Nephron progenitor cell (in vitro differentiated cells): ENCODE data around the gene ATP2C2.

ENCODE experiments used
- DNase-seq: peaks from one replicate; pipeline ENCODE4 v3.0.0; 2021
- H3K27ac Mint-ChIP-seq: 2 replicates; pipeline ENCODE4 v1.8.0; 2021; ENCODE audit warnings: mild to moderate bottlenecking, moderate library complexity, mixed read lengths
- H3K27me3 Mint-ChIP-seq: 2 replicates; pipeline ENCODE4 v1.8.0; 2021; ENCODE audit warnings: mild to moderate bottlenecking, low read depth, mixed read lengths; ENCODE audit not compliant: poor library complexity
- H3K36me3 Mint-ChIP-seq: 2 replicates; pipeline ENCODE4 v1.8.0; 2021; ENCODE audit warnings: low read depth, mixed read lengths
- H3K4me1 Mint-ChIP-seq: 2 replicates; pipeline ENCODE4 v1.8.0; 2021; ENCODE audit warnings: mixed read lengths
- H3K4me3 Mint-ChIP-seq: 2 replicates; pipeline ENCODE4 v1.8.0; 2021; ENCODE audit warnings: mild to moderate bottlenecking, moderate library complexity, mixed read lengths
- H3K9me3 Mint-ChIP-seq: 2 replicates; pipeline ENCODE4 v1.8.0; 2021; ENCODE audit warnings: mild to moderate bottlenecking, moderate library complexity, mixed read lengths
- CTCF ChIP-seq: fragments of 200-600 bp; sonication (generic); IDR thresholded peaks from 2 replicates; pipeline ENCODE4 v1.5.0; 2021; ENCODE audit warnings: antibody characterized with exemption

The ATP2C2 gene

GRCh38 chr16:84359326-84359725, 9.0 kb upstream of the ATP2C2 start:
- peaks cover 10% of the 10 kb centered on the region for H3K27me3 Mint-ChIP-seq
- H3K4me1 Mint-ChIP-seq = peaks cover 55% of the 10 kb centered on the region
- no peaks in the 10 kb centered on the region for H3K9me3 Mint-ChIP-seq
- H3K27ac Mint-ChIP-seq = no peak overlapping the region
- H3K36me3 Mint-ChIP-seq = no peaks in the 10 kb centered on the region
- TF ChIP-seq CTCF = no peak
- no peak overlapping the region for H3K4me3 Mint-ChIP-seq
- no peak for DNase-seq

- Mint-ChIP-seq H3K27me3 (peaks cover 10% of the 10 kb centered on the region), H3K9me3 (no peaks in the 10 kb centered on the region), H3K4me1 (peaks cover 57% of the 10 kb centered on the region), H3K36me3 (no peaks in the 10 kb centered on the region), H3K4me3 (no peak overlapping the region), H3K27ac (peak overlapping the region; percentile 54)
- DNase-seq = no peak
- no peak for TF ChIP-seq CTCF
These were observed 8.2 kb upstream of the ATP2C2 start for GRCh38 chr16:84360170-84360569.

GRCh38 chr16:84360748-84361147, 7.6 kb upstream of the ATP2C2 start:
- H3K27ac Mint-ChIP-seq = peak overlapping the region; percentile 54
- no peak overlapping the region for H3K4me3 Mint-ChIP-seq
- H3K36me3 Mint-ChIP-seq = no peaks in the 10 kb centered on the region
- no peaks in the 10 kb centered on the region for H3K9me3 Mint-ChIP-seq
- DNase-seq = no peak
- TF ChIP-seq CTCF = no peak
- H3K4me1 Mint-ChIP-seq = peaks cover 57% of the 10 kb centered on the region
- peaks cover 12% of the 10 kb centered on the region for H3K27me3 Mint-ChIP-seq

GRCh38 chr16:84361546-84361945, 6.8 kb upstream of the ATP2C2 start:
- no peak for TF ChIP-seq CTCF
- no peak for DNase-seq
- Mint-ChIP-seq H3K27ac (no peak overlapping the region), H3K9me3 (no peaks in the 10 kb centered on the region), H3K27me3 (peaks cover 18% of the 10 kb centered on the region), H3K36me3 (no peaks in the 10 kb centered on the region), H3K4me3 (no peak overlapping the region), H3K4me1 (peaks cover 57% of the 10 kb centered on the region)

GRCh38 chr16:84362471-84362941, 5.8 kb upstream of the ATP2C2 start:
- no peak for TF ChIP-seq CTCF
- no peaks in the 10 kb centered on the region for H3K36me3 Mint-ChIP-seq
- no peak for DNase-seq
- no peaks in the 10 kb centered on the region for H3K9me3 Mint-ChIP-seq
- H3K4me3 Mint-ChIP-seq = no peak overlapping the region
- peaks cover 23% of the 10 kb centered on the region for H3K27me3 Mint-ChIP-seq
- peaks cover 52% of the 10 kb centered on the region for H3K4me1 Mint-ChIP-seq
- H3K27ac Mint-ChIP-seq = no peak overlapping the region

- Mint-ChIP-seq H3K4me3 (no peak overlapping the region), H3K27me3 (peaks cover 59% of the 10 kb centered on the region), H3K36me3 (no peaks in the 10 kb centered on the region), H3K4me1 (peaks cover 29% of the 10 kb centered on the region), H3K27ac (no peak overlapping the region), H3K9me3 (no peaks in the 10 kb centered on the region)
- DNase-seq = no peak
- TF ChIP-seq CTCF = no peak
These were observed 2.1 kb upstream of the ATP2C2 start for GRCh38 chr16:84366208-84366607.
